ENCODE data around the gene XPO4.
"Not testable (repeated sequence)": the region's sequence is repeated elsewhere in the genome, so short reads cannot be mapped to it uniquely, and the experiment has no call there.

XPO4 gene

DNA sequence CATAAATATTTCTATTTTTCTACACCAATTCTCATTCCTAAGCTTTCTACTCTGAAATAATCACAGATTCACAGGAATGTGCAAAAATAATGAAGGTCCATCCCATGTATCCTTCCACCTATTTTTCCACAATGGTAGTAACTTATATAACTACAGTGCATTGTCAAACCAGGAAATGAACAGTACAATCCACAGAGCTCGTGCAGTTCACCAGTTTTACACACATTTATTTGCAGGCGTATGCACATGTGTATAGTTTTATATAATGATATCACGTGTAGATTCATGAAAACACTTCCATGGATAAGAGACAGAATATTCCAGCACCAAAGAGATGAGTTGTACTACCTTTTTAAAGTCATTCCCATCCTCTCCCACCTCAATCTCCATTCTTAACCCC lies 141.7 kb downstream of the XPO4 start:
- no peak for DNase-seq (ENCODE audit: low spot score)
- TF ChIP-seq, protein P1, sequence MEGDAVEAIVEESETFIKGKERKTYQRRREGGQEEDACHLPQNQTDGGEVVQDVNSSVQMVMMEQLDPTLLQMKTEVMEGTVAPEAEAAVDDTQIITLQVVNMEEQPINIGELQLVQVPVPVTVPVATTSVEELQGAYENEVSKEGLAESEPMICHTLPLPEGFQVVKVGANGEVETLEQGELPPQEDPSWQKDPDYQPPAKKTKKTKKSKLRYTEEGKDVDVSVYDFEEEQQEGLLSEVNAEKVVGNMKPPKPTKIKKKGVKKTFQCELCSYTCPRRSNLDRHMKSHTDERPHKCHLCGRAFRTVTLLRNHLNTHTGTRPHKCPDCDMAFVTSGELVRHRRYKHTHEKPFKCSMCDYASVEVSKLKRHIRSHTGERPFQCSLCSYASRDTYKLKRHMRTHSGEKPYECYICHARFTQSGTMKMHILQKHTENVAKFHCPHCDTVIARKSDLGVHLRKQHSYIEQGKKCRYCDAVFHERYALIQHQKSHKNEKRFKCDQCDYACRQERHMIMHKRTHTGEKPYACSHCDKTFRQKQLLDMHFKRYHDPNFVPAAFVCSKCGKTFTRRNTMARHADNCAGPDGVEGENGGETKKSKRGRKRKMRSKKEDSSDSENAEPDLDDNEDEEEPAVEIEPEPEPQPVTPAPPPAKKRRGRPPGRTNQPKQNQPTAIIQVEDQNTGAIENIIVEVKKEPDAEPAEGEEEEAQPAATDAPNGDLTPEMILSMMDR (IDR thresholded peaks at IDR 0.05; ENCODE audit: extremely low read depth, insufficient read depth, missing control alignments), result no peak
- in situ Hi-C loops (cut with MboI; ENCODE audit: low pct_unique_long_range_greater_than_20kb, low sequenced_read_pairs, unreplicated experiment), result no loop called here

- no peak for DNase-seq (ENCODE audit: low spot score)
- in situ Hi-C loops (cut with MboI; ENCODE audit: low pct_unique_long_range_greater_than_20kb, low sequenced_read_pairs, unreplicated experiment), result no loop called here
- TF ChIP-seq, protein P1 (IDR thresholded peaks at IDR 0.05; ENCODE audit: extremely low read depth, insufficient read depth, missing control alignments), result no peak
Measured at GRCh38 chr13:20754009-20754408, 148.5 kb downstream of the XPO4 start.

- in situ Hi-C loops (cut with MboI; ENCODE audit: low pct_unique_long_range_greater_than_20kb, low sequenced_read_pairs, unreplicated experiment), result no loop called here
- no peak for DNase-seq (ENCODE audit: low spot score)
- TF ChIP-seq, protein P1 (IDR thresholded peaks at IDR 0.05; ENCODE audit: extremely low read depth, insufficient read depth, missing control alignments), result no peak
Measured at GRCh38 chr13:20749377-20749776, 153.2 kb downstream of the XPO4 start.

DNA sequence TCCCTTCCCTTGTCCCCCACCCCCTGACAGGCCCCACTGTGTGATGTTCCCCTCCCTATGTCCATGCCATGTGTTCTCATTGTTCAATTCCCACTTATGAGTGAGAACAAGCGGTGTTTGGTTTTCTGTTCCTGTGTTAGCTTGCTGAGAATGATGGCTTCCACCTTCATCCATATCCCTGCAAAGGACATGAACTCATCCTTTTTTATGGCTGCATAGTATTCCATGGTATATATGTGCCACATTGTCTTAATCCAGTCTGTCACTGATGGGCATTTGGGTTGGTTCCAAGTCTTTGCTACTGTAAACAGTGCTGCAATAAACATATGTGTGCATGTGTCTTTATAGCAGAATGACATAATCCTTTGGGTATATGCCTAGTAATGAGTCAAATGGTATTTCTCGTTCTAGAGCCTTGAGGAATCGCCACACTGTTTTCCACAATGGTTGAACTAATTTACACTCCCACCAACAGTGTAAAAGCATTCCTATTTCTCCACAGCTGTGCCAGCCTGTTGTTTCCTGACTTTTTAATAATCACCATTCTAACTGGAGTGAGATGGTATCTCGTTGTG lies 158.6 kb downstream of the XPO4 start:
- not testable (repeated sequence) for DNase-seq (ENCODE audit: low spot score)

DNA sequence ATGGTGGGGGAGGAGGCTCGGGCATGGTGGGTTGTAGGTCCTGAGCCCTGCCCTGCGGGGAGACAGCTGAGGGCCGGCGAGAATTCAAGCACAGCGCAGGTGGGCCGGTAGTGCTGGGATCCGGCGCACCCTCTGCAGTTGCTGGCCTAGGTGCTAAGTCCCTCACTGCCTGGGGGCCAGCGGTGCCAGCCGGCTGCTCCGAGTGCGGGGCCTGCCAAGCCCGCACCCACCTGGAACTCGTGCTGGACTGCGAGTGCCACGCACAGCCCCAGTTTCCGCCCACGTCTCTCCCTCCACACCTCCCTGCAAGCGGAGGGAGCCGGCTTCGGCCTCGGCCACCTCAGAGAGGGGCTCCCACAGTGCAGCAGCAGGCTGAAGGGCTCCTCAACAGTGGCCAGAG lies 162.5 kb downstream of the XPO4 start:
- in situ Hi-C loops (cut with MboI; ENCODE audit: low pct_unique_long_range_greater_than_20kb, low sequenced_read_pairs, unreplicated experiment), result no loop called here
- DNase-seq (ENCODE audit: low spot score), result no peak
- TF ChIP-seq, protein P1 (IDR thresholded peaks at IDR 0.05; ENCODE audit: extremely low read depth, insufficient read depth, missing control alignments), result no peak

More for the DNA sequence above, 158.6 kb downstream of the XPO4 start:
- in situ Hi-C loops (cut with MboI; ENCODE audit: low pct_unique_long_range_greater_than_20kb, low sequenced_read_pairs, unreplicated experiment), result not testable (repeated sequence)

GRCh38 chr13:20738616-20739015 lies 163.9 kb downstream of the XPO4 start:
- in situ Hi-C loops (cut with MboI; ENCODE audit: low pct_unique_long_range_greater_than_20kb, low sequenced_read_pairs, unreplicated experiment), result no loop called here
- DNase-seq (ENCODE audit: low spot score), result no peak
- TF ChIP-seq, protein P1 (IDR thresholded peaks at IDR 0.05; ENCODE audit: extremely low read depth, insufficient read depth, missing control alignments), result no peak

DNA sequence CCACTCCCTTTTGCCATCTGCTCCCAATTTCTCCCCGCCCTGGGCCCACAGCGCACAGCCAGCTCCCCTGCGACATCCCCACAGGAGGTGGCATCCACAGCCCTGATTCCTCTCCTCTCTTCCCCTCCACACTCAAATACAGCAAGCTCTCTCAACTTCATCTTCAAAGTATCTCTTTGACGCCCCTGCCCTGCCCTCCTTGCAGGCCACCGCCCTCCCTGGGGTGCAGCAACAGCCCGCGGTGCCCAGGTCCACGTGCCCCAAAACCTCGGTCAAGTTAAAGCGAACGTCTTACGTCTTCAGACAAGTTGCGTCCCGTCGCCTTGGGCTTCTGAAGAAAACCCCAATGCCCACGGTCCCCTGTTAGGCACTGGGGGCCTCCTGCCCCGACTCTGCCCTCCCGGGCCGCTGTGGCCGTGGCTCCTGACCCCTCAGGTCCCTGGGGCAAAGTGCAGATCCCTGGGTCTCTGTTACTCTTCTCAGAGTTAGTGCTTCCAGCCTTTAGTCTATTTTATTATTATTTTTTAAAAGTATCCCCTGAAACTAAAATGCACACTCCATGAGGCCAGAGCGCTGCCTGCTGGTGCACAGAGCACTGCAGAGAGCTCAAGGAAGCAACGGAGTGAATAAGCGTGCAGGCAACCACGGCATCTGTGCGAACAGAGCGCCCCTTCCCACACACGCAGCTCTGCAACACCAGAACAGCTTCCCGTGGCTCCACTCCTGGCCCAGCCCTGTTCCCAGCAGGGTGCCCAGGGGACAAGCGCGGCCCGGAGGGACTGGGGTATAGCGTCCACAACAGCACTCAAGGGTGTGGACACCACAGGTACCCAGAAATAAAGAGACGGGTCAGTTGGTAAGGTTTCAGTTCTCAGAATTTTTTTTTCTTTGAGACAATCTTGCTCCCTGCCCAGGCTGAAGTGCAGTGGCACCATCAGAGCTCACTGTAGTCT lies 172.6 kb downstream of the XPO4 start:
- TF ChIP-seq, protein P1 (IDR thresholded peaks at IDR 0.05; ENCODE audit: extremely low read depth, insufficient read depth, missing control alignments), result no peak
- in situ Hi-C loops (cut with MboI; ENCODE audit: low pct_unique_long_range_greater_than_20kb, low sequenced_read_pairs, unreplicated experiment), result no loop called here
- DNase-seq (ENCODE audit: low spot score), result no peak

Data from GM13977 (cell line).